IPS-NIHi7 (cell line): ENCODE results near the gene FOXN3.

Source experiments
- DNase-seq: peaks from one replicate; pipeline ENCODE4 v3.0.0; 2012; ENCODE audit warnings: mixed read lengths; ENCODE audit errors: extremely low spot score

Gene FOXN3

DNA sequence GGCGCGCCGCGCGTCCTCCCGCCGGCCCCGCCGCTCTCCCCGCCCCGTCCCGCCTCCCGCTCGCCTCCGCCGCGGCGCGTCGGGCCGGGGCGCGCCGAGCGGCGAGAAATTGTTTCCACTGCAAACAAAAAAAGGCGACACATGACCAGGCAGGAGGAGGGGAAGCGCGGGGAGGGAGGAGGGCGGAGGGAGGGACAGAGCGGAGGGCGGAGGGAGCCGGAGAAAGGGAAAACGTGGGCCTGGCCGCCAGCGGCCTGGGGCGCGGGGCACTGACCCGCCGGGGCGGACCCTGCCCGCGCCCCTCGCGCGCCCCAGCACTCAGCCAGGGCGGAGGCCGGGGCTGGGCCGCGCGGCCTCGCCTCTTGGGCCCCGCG is at the start of gene FOXN3:
TSS of gene FOXN3 (minus strand) at position 143 of the 374 bp plus-strand sequence. CDS start 4,757 bp downstream, outside the sequence.
- DNase-seq, result peak; percentile 83

- no peak for DNase-seq
Measured at GRCh38 chr14:89466484-89466883, 49.5 kb upstream of the FOXN3 start.

DNA sequence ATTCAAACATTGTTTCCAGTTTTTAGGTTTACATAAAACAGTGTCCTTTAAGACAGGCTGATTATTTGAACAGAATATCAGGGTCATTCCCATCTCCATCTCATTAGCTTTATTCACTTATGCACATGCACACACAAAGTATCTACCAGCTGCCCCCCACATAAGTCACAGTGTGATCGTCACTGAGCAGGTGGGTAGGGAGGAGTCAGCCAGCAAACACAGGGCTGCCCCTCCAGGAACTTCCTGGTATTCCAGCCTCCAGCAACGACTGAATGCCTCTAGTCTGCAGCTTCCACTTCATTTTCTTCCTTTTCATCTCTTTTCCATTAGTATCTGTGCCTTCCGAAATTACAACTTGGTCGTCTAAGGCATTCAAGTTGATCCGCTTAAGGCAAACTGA is 48.8 kb upstream of the FOXN3 start:
- DNase-seq, result no peak

GRCh38 chr14:89461256-89461655 is 44.2 kb upstream of the FOXN3 start:
- no peak for DNase-seq

DNA sequence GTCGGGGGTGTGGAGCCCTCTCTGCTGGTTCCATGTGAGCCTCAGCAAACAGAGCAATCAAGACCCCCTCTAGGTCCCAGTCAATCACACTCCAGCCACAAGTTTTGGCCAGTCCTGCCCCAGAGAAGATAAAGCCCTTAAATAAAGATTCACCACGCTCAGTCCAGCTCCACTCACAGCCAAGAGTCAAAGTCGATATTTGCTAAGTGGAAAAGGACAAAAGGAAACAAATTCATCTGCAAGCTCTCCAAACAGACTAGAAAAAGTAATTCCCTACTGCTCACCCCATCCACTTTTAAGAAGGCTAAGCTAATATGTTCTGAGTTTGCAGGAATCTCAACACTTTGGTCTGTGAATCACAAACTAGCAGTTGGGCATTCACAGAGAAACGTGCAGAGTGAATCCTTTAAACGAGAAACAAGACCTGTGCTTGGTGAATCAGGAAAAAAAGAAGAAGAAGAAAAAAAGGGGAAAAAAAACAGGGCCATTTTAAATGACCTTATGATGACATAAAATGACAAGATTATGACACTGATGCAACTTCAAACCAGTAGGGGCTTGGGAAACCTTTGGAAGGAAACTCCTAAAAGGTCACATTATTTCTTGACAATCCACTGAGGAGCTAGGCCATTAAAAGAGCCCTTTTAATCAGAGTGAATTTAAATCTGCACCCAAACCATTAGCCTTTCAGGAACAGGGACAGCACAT is 41.8 kb upstream of the FOXN3 start:
- no peak for DNase-seq

- DNase-seq, result no peak
Measured at GRCh38 chr14:89457007-89457406, 40.0 kb upstream of the FOXN3 start.

DNA sequence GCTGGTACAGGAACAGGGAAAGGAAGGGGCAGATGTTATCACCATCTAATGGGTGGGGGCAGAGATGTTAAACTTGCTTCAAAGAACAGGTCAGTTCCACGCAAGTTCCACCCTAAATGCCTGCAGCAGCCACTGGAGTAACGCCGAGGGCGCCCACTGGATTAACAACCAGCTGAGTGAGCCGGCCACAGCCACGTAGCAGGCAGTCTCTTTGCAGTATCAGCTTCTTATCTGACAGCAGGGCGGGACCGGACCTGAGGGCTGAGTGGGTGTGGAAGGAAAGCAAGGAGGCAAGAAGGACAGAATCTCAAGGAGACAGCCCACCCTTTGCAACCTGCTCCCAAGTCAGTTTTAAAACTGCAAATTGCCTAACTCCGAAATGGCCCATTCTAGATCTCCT is 38.4 kb upstream of the FOXN3 start:
- no peak for DNase-seq

DNA sequence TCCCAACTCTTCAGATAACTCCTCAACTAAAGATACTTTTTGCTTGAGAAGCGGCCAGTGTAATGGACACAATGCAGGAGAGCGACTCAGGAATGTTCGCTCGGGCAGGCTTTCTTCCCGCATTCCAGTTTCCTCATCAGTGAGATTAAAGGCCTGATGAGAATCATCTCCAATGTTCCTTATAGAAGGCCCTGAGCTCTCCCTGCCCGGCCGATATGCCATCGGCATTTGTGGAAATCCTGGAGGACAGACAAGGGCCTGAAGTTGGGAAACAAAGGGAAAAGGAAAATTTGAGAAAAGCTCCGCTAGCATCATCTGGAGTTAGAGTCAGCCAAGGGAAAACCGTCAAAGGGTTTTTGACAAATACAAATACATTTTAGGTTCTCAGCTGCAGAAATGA is 38.0 kb upstream of the FOXN3 start:
- no peak for DNase-seq

DNA sequence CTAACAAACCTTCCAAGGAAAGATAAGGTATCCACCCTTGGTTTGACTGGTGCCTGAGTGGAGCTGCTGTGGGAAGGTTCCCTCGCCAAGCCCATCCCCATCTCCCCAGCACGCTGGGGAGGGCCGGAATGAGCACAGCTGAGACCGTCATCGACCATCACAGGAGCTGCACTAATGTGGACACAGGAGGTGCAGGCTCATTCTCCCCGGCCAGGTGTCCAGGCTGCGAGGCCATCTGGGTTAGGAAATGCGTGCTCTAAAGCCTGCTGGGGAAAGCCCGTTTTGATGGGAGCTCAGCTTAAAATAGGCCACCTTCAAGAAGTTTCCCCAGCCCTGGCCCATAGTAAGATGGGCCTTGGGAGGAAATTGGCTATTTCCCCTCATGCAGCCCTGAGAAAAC is 35.2 kb upstream of the FOXN3 start:
- no peak for DNase-seq

- DNase-seq, result no peak
Measured at GRCh38 chr14:89451229-89451628, 34.2 kb upstream of the FOXN3 start.

DNA sequence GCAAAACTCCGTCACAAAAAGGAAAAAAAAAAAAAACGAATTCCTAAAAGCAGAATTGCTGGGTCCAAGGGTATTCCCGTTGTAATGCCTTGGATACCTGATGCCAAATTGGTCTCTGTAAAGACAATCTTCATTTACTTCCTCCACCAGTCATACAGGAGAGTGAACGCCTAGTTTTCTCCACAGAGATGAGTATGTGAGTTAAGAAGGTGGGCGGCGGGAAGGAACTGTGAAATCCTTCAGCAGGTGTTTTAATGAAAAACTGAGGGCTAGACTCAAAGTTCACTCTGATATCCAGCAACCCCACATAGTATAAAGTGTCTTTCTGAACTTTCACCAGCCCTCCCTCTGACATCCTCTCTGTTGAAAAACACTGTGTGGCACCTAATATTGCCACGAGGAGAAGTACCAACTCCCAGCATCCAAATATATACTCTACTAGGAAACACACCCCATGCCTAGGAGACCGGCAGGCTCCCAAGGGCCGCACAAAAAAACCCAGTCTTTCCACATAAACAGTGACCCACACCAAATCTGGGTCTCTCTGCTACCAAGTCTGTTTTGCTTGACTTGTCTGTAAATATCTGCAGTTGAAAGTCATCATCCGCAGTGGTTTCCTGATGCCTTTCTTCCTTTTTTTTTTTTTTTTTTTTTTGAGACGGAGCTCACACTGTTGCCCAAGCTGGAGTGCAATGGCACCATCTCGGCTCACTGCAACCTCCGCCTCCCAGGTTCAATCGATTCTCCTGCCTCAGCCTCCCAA is 30.3 kb upstream of the FOXN3 start:
- no peak for DNase-seq

DNA sequence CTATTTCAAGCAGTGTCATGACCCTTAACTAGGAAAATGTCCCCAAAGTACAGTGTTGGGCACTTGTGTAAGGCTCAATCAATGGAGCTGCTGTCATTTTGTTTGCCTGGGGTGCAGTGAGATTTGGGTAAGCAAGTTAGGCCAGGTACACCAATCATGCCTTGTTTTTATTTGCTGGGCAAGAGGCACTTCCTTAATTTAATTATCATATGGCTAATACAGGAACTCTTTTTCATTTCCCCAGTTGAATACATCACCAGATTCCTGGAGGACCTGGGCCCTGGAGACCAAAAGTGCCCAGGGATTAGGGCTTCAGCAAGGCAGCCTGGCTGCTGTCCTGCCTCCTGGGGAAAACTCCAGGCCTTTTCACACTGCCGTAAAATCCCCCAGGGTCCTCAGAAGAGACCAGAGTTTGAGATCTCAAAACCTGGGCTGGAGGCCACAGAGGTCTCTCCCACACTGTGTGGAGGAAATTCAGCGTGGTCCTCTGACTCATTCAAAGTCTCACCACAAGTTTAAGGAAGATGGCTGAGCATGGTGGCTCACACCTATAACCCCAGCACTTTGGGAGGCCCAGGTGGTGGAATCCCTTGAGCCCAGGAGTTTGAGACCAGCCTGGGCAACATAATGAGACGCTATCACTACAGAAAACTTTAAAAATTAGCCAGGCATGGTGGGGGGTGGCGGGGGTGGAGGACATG is 28.4 kb upstream of the FOXN3 start:
- DNase-seq, result no peak

DNA sequence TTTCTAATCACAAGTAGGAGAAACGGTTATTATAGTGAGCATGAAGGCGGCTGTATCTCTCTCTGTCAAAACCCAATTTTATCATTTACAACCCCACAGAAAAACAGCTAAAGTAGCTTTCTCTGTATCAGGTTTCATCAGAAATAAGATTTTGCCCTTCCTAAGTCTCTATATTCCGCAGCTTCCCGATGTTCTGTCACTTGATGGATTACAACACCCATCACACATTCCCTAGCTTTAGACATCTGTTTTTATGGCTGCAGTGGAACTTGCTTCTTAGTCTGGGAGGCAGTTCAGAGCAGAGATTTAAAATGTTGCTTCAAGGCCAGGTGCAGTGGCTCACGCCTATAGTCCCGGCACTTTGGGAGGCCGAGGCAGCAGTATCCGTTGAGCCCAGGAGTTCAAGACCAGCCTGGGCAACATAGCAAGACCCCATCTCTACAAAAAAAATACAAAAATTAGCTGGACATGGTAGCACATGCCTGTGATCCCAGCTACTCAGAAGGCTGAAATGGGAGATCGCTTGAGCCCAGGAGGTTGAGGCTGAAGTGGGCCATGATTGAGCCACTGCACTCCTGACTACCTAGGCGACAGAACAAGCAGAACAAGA is 27.6 kb upstream of the FOXN3 start:
- DNase-seq, result no peak

GRCh38 chr14:89444044-89444443 is 27.0 kb upstream of the FOXN3 start:
- no peak for DNase-seq

DNA sequence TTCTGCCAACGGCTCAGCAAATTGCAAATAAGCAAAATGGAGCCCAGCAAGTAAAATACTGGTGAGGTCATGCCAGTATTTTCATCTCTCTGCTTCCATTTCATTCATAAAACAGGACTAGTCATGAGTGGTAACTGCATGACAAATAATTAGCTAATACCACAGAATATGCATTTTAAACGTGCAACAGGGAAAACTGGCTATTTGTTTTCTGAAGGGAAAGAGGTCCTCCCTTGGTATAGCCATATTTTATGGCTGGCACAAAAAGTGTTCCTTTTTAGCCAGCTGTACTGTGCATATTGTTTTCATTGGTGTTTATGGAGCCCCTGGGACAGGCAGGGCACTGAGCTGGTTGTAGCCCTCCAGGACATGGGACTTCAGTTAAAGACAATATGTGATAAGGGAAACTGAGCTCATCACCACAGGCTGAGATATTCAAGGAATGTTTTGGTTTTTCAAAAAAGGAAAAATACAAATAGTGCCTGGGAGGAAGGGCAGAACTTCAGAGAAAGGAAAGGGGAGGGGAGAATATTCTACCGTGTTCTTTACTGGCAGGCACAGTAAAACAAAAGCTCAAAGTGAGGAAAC is 26.1 kb upstream of the FOXN3 start:
- no peak for DNase-seq

DNA sequence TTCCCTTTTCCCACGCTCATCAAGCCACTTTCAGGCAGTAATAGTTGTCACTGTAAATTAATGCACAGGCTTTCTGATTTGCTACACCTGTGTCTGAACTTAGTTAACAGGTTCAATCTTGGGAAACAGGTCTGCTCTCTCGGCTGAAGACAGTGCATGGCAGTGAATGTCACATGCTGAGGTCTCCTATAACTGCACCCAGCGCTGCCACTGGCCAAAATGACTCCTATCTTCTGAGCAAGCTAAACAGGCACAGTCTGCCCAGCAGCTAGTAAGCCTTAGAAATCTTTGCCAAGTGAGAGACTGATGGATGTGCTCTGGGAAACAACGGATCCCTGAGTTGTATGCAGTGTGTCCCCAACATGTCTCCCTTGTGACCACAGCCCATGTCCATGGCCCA is 25.2 kb upstream of the FOXN3 start:
- no peak for DNase-seq

- DNase-seq, result peak; percentile 78
Measured at GRCh38 chr14:89440986-89441909, 24.2 kb upstream of the FOXN3 start.

DNA sequence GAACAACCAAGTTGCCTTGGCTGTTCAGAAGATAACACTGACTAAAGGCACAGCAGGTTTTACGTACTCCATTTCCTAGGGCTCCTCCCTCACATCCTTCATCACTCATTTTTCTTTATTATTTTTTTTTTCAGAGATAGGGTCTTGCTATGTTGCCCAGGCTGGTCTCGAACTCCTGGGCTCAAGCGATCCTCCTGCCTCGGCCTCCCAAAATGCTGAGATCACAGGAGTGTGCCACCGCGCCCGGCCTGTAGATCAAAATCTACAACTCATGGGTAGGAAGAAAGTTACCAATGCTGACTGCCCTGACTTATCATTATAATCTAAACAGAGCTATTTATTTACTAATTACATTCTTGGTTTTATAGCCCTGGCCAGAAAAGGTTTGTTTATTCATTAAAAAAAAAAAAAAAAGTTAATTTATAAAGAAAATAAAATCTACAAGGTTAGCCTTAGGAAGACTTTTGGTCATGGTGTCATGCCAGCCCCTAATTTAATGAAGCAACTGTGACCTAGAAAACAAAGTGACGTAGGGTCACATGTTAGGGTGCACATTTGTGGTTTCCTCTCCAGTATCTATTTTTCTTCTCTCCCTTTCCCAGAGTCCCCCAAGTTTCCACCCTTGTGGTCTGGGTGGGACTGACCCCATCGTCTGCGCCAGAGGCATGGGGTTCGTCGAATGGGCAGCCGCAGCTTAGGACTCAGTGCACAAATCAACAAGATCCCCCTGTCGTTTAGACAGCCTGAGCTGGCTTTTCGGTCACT is 19.0 kb upstream of the FOXN3 start:
- DNase-seq, result no peak

DNA sequence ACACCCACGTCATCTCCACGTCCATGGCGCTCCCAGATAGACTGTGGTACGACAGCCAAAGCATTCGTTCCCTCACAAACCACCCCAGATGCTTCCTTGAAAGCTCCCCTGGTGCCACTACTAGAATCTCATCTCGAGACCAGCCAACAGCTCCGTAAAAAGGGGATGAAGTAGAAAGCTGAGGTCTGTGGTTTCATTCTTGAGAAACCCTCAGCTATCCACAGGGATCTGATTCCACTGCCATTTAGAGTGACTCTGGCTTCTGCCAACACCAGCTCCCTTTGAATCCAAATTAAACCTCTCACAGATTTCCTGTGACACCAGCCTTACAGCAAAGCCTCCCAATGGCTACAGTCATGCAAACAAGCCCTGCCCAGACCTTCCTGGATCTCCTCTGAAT is 18.5 kb upstream of the FOXN3 start:
- no peak for DNase-seq

DNA sequence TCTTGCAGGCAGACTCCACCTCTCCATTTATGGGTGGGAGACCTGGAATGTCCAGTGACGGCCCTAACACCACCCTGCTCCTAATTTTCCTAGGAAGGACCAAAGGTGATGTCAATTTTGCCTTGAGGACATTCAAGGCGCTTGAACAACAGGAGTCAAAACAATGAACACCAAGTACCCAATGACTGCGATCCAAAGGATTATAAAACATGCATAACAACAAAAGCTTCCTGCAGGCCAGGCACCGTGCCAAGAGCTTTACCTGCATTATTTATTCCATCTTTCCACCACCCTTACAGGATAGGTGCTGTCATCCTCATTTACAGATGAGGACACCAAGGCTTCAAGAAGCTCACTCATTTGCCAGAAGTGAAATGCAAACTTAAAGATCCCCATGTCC is 15.2 kb upstream of the FOXN3 start:
- DNase-seq, result no peak
